HS-5 (cell line): Measurements from ENCODE around the gene MCU.
"Not testable (repeated sequence)": the region's sequence is repeated elsewhere in the genome, so short reads cannot be mapped to it uniquely, and the experiment has no call there.

Experiments used
- DNase-seq: peaks from one replicate; pipeline ENCODE4 v3.0.0-alpha.2; 2012; ENCODE audit warnings: low read depth

The MCU gene

GRCh38 chr10:72762042-72762441 lies 70.1 kb downstream of the MCU start:
- DNase-seq: no peak

- no peak for DNase-seq
Observed at GRCh38 chr10:72763201-72763600, 71.3 kb downstream of the MCU start.

- peak; percentile 61 for DNase-seq
Observed at GRCh38 chr10:72764151-72764550, 72.2 kb downstream of the MCU start.

GRCh38 chr10:72765051-72765745 lies 73.3 kb downstream of the MCU start:
- no peak for DNase-seq

- not testable (repeated sequence) for DNase-seq
Observed at GRCh38 chr10:72771195-72771594, 79.3 kb downstream of the MCU start.

- DNase-seq: no peak
Observed at GRCh38 chr10:72772031-72772430, 80.1 kb downstream of the MCU start.

GRCh38 chr10:72779874-72780273 lies 87.9 kb downstream of the MCU start:
- DNase-seq: no peak

GRCh38 chr10:72782649-72783330 lies 90.8 kb downstream of the MCU start:
- no peak for DNase-seq

- no peak for DNase-seq
Observed at GRCh38 chr10:72783410-72783833, 91.5 kb downstream of the MCU start.

GRCh38 chr10:72784551-72785351 lies 92.8 kb downstream of the MCU start:
- no peak for DNase-seq

GRCh38 chr10:72785409-72785808 lies 93.5 kb downstream of the MCU start:
- DNase-seq: no peak

GRCh38 chr10:72790216-72790990 lies 98.5 kb downstream of the MCU start:
- DNase-seq: no peak

GRCh38 chr10:72792288-72792687 lies 100.3 kb downstream of the MCU start:
- no peak for DNase-seq

GRCh38 chr10:72793752-72794151 lies 101.8 kb downstream of the MCU start:
- no peak for DNase-seq

GRCh38 chr10:72794260-72794659 lies 102.3 kb downstream of the MCU start:
- DNase-seq: no peak

GRCh38 chr10:72796042-72796441 lies 104.1 kb downstream of the MCU start:
- no peak for DNase-seq

- DNase-seq: no peak
Observed at GRCh38 chr10:72796538-72796937, 104.6 kb downstream of the MCU start.

GRCh38 chr10:72800000-72800740 lies 108.2 kb downstream of the MCU start:
- no peak for DNase-seq

- no peak for DNase-seq
Observed at GRCh38 chr10:72800741-72801092, 108.8 kb downstream of the MCU start.

GRCh38 chr10:72801263-72801868 lies 109.4 kb downstream of the MCU start:
- DNase-seq: no peak

- DNase-seq: no peak
Observed at GRCh38 chr10:72802332-72802731, 110.4 kb downstream of the MCU start.
